Neural cell (in vitro differentiated cells): ENCODE results near the gene MAGEF1. TPM values are rescaled to one million over a fixed set of nuclear protein-coding genes. Genes with fewer than 3 reads are reported as not detected.

Experiments used
- H2AFZ ChIP-seq: fragments of 200-600, 300-800 bp; sonication (generic), shearing (Covaris generic); 2 replicates; pipeline ENCODE4 v1.6.0; 2014; ENCODE audit warnings: low read depth, mild to moderate bottlenecking, antibody characterized with exemption, low read length, moderate library complexity
- H3F3A ChIP-seq: fragments of 200-600 bp; shearing (Covaris generic); 2 replicates; pipeline ENCODE4 v1.6.1; 2016; ENCODE audit warnings: mild to moderate bottlenecking, moderate library complexity, mixed read lengths, antibody characterized with exemption, low read length; ENCODE audit not compliant: insufficient read depth, poor library complexity, severe bottlenecking
- H3K27ac ChIP-seq: fragments of 200-600, 300-800 bp; sonication (generic), shearing (Covaris generic); 2 replicates; pipeline ENCODE4 v1.5.1; 2014; ENCODE audit warnings: mild to moderate bottlenecking, low read length, moderate library complexity
- H3K27me3 ChIP-seq: fragments of 300-800, 200-600 bp; sonication (generic), shearing (Covaris generic); 2 replicates; pipeline ENCODE4 v1.6.0; 2014; ENCODE audit warnings: mild to moderate bottlenecking, low read depth, low read length, moderate library complexity; ENCODE audit not compliant: insufficient read depth
- H3K36me3 ChIP-seq: fragments of 300-800, 200-600 bp; sonication (generic), shearing (Covaris generic); 2 replicates; pipeline ENCODE4 v1.5.1; 2014; ENCODE audit warnings: mild to moderate bottlenecking, antibody characterized with exemption, low read length, moderate library complexity; ENCODE audit not compliant: insufficient read depth
- H3K4me2 ChIP-seq: fragments of 300-800, 200-600 bp; sonication (generic), shearing (Covaris generic); 2 replicates; pipeline ENCODE4 v1.6.0; 2014; ENCODE audit warnings: mild to moderate bottlenecking, low read length
- H3K4me3 ChIP-seq: fragments of 300-800, 200-600 bp; sonication (generic), shearing (Covaris generic); 2 replicates; pipeline ENCODE4 v1.5.1; 2014; ENCODE audit warnings: mild to moderate bottlenecking, low read length, moderate library complexity
- H3K79me2 ChIP-seq: fragments of 200-600 bp; shearing (Covaris generic); replicated peaks from 2 replicates; pipeline ENCODE4 v1.6.0; 2014; ENCODE audit warnings: mild to moderate bottlenecking, low read length, moderate library complexity; ENCODE audit not compliant: insufficient read depth
- H3K9ac ChIP-seq: fragments of 300-800, 200-600 bp; sonication (generic), shearing (Covaris generic); 2 replicates; pipeline ENCODE4 v1.6.1; 2016; ENCODE audit warnings: mild to moderate bottlenecking, low read length, mixed read lengths
- H3K9me2 ChIP-seq: fragments of 200-600 bp; shearing (Covaris generic); 2 replicates; pipeline ENCODE4 v1.6.1; 2016; ENCODE audit warnings: mild to moderate bottlenecking, low read length, mixed read lengths; ENCODE audit not compliant: insufficient read depth
- H3K9me3 ChIP-seq: fragments of 200-600, 300-800 bp; sonication (generic), shearing (Covaris generic); 2 replicates; pipeline ENCODE4 v1.6.1; 2016; ENCODE audit warnings: mild to moderate bottlenecking, mixed run types, low read length, moderate library complexity, mixed read lengths
- H4K20me1 ChIP-seq: fragments of 200-600 bp; shearing (Covaris generic); 2 replicates; pipeline ENCODE4 v1.6.1; 2016; ENCODE audit warnings: mild to moderate bottlenecking, mixed run types; ENCODE audit not compliant: insufficient read depth
- CTCF ChIP-seq: fragments of 450-650 bp; IDR thresholded peaks from 2 replicates; pipeline ENCODE4 v1.5.1; 2014; ENCODE audit warnings: antibody characterized with exemption, mild to moderate bottlenecking, moderate library complexity; ENCODE audit not compliant: poor library complexity, severe bottlenecking
- EP300 ChIP-seq: fragments of 450-650 bp; conservative IDR thresholded peaks from 2 replicates; pipeline ENCODE4 v1.6.1; 2014; ENCODE audit warnings: antibody characterized with exemption, mild to moderate bottlenecking, moderate library complexity; ENCODE audit not compliant: poor library complexity, severe bottlenecking
- EZH2 ChIP-seq: fragments of 200-600, 300-800 bp; shearing (Covaris generic), sonication (generic); IDR thresholded peaks from 2 replicates; pipeline ENCODE4 v1.6.1; 2014; ENCODE audit warnings: antibody characterized with exemption, low read length, borderline replicate concordance, mild to moderate bottlenecking; ENCODE audit not compliant: insufficient read depth, poor library complexity, severe bottlenecking
- MXI1 ChIP-seq: fragments of 450-650 bp; conservative IDR thresholded peaks from 2 replicates; pipeline ENCODE4 v1.6.1; 2014; ENCODE audit warnings: antibody characterized with exemption, mild to moderate bottlenecking; ENCODE audit not compliant: poor library complexity, severe bottlenecking
- POLR2AphosphoS5 ChIP-seq: IDR thresholded peaks from 2 replicates; pipeline ENCODE4 v1.6.1; 2012
- RAD21 ChIP-seq: fragments of 450-650 bp; conservative IDR thresholded peaks from 2 replicates; pipeline ENCODE4 v1.6.1; 2014; ENCODE audit warnings: antibody characterized with exemption, mild to moderate bottlenecking, moderate library complexity
- REST ChIP-seq: IDR thresholded peaks from 2 replicates; pipeline ENCODE4 v1.6.1; 2012; ENCODE audit warnings: borderline replicate concordance
- SMC3 ChIP-seq: fragments of 450-650 bp; conservative IDR thresholded peaks from 2 replicates; pipeline ENCODE4 v1.6.1; 2014; ENCODE audit warnings: antibody characterized with exemption, mild to moderate bottlenecking, moderate library complexity; ENCODE audit not compliant: poor library complexity
- TAF1 ChIP-seq: IDR thresholded peaks from 2 replicates; pipeline ENCODE4 v1.6.1; 2012; ENCODE audit warnings: low read depth
- polyA plus RNA-seq: library from polyadenylated mRNA; depleted of rRNA; stranded (reverse); fragments of >200 nt; gene quantifications from 2 replicates; pipeline ENCODE4 v1.2.3, GENCODE V29; 2014

Gene MAGEF1
- polyA plus RNA-seq, 1 donor from 2014 or later = 103 TPM

GRCh38 chr3:184758056-184758455 lies 46.2 kb upstream of the MAGEF1 start:
- Histone ChIP-seq H3K36me3 (no peaks in the 10 kb centered on the region), H3K27me3 (no peaks in the 10 kb centered on the region), H4K20me1 (no peaks in the 10 kb centered on the region), H3K9ac (no peak overlapping the region), H3K79me2 (no peaks in the 10 kb centered on the region), H3F3A (no peaks in the 10 kb centered on the region), H3K9me2 (no peaks in the 10 kb centered on the region), H3K4me2 (no peak overlapping the region), H3K4me3 (no peak overlapping the region), H3K9me3 (no peaks in the 10 kb centered on the region), H2AFZ (no peak overlapping the region), H3K27ac (no peak overlapping the region)
- TF ChIP-seq EP300 (no peak), POLR2AphosphoS5 (no peak), MXI1 (no peak), SMC3 (no peak), RAD21 (no peak), EZH2 (no peak), CTCF (no peak), TAF1 (no peak), REST (no peak)

DNA sequence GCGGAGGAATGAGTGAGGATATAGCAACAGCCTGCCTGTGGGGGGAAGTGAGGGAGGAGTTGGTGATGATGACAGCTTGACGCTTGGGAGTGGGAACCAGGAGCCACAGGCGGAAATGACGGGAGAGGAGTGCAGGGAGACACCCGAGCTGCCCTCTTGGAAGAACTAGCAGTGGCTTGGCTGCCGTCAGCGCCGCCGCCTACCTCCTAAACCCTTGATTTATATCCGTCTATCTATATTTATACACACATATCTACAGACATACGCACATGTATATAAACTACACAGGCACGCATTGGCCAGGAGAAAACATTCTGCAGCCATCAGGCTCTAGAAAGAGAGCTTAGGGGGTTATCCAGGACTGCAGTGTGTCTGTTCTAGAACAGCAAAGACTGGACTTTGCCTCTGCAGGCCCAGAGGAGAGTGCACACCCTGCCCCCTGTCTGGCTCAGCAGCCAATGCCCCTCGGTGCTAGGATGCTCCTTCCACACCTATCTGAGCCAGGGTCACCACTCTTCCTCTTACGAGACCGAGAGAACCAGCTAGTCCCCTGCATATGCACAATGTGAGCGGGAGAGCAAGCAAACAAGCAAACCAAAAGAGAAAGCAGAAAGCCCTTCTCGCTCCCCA lies 45.3 kb upstream of the MAGEF1 start:
- no peaks in the 10 kb centered on the region for H3K9me2 ChIP-seq
- H2AFZ ChIP-seq = no peak overlapping the region
- H3K4me3 ChIP-seq = no peak overlapping the region
- H3F3A ChIP-seq = no peaks in the 10 kb centered on the region
- H3K27me3 ChIP-seq = no peaks in the 10 kb centered on the region
- TF ChIP-seq EP300 = no peak
- TF ChIP-seq SMC3 = no peak
- TF ChIP-seq EZH2 = no peak
- TF ChIP-seq MXI1 = no peak
- TF ChIP-seq REST = no peak
- no peak overlapping the region for H3K4me2 ChIP-seq
- no peaks in the 10 kb centered on the region for H3K79me2 ChIP-seq
- peak overlapping the region; percentile 69 for H3K27ac ChIP-seq
- H3K9ac ChIP-seq = peak overlapping the region; percentile 44
- no peaks in the 10 kb centered on the region for H3K9me3 ChIP-seq
- no peaks in the 10 kb centered on the region for H3K36me3 ChIP-seq
- H4K20me1 ChIP-seq = no peaks in the 10 kb centered on the region
